Limb (tissue), 2 donors: ENCODE results near the gene GALNT9.
"Not testable (repeated sequence)": the region's sequence is repeated elsewhere in the genome, so short reads cannot be mapped to it uniquely, and the experiment has no call there.

Experiments
- DNase-seq, 2 donors: peaks; one replicate each; pipeline ENCODE4 v3.0.0-alpha.2; 2016; ENCODE audit errors: extremely low spot score in 2 of 2

Gene GALNT9

DNA sequence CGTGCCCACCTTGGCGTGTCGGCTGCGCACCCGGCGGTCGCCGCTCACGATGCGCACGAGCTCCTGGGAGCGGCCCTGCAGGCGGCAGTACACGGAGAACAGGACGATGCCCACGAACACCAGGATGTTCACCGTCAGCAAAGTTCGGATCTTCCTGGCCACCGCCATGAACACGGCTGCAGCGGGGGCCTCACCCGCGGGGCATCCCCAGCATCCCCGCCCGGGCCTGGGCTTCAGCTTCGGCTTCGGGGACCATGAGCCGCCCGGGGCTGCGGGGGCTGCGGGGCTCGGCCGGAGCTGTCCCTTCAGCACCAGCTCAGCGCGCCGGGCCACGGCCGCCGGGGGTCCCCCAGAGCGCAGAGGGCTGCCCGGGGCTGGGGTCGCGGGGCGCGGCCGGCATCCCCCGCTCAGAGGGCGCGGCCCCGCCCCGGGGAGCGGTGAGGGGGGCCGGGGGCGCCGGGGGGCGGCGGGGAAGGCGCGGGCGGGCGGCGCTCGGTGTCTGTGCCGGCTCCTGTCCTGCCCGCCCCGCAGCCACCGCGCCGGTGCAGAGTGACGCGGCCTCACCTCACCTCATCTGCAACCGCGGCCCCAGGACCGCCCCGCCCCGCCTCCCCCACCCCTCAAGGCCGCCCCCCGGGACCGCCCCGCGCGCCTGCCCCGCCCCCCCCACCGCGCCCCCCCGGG, at the start of gene GALNT9:
Gene GALNT9 (minus strand): TSS at position 554 of the 684 bp plus-strand sequence. CDS start 386 bp downstream, at position 168.
- DNase-seq = peak in 1 of 2 donors; percentile 78

DNA sequence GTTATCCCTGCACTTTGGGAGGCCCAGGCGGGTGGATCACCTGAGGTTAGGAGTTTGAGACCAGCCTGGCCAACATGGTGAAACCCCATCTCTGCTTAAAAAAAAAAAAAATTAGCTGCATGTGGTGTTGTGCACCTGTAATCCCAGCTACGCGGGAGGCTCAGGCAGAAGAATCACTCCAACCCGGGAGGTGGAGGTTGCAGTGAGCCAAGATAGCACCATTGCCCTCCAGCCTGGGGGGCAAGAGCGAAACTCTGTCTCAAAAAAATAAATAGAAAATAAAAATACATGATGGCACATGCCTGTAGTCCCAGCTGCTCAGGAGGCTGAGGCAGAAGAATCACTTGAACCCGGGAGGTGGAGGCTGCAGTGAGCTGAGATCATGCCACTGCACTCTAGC, 49.7 kb upstream of the GALNT9 start:
- DNase-seq = not testable (repeated sequence)

- no peak for DNase-seq
Measured at GRCh38 chr12:132377147-132377546, 47.8 kb upstream of the GALNT9 start.

GRCh38 chr12:132376464-132376830, 47.1 kb upstream of the GALNT9 start:
- no peak for DNase-seq

- no peak for DNase-seq
Measured at GRCh38 chr12:132375747-132376463, 46.5 kb upstream of the GALNT9 start.

GRCh38 chr12:132374612-132375445, 45.4 kb upstream of the GALNT9 start:
- DNase-seq = no peak

GRCh38 chr12:132373901-132374611, 44.7 kb upstream of the GALNT9 start:
- DNase-seq = no peak

- DNase-seq = no peak
Measured at GRCh38 chr12:132367852-132368251, 38.5 kb upstream of the GALNT9 start.

DNA sequence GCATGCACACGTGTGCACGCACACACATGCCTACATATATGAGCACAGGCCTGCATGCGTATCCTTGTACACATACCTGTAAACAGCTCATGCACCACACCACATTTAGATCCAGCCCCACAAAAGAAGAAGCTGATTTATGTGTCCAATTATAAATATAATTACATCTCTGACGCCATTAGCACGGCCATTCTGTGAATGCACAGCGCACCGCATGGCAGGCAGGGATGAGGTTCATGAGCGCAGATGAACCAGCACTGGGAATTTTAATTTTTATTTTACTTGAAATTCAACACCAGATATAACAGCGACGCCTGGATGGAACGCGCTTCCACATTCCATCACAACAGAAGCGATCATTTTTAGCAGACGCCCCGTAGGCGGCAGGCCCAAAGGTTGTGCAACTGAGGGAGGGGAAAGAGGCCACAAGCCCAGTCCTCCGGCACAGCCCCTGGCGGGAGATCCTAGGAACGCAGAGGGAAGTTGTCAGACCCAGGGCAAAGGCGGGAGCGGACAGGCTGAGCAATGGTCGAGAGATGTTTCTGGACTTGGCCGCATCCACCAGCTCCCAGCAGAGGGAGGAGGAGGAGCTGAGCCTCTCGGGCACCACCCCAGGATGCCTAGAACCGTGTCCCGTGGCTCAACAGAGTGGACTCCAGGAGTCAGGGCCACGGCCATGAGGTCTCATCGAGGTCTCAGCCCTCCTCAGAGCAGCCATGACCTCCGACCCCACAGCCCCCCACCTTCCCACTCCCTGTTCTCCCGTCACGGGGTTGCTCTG, 37.9 kb upstream of the GALNT9 start:
- DNase-seq = no peak

DNA sequence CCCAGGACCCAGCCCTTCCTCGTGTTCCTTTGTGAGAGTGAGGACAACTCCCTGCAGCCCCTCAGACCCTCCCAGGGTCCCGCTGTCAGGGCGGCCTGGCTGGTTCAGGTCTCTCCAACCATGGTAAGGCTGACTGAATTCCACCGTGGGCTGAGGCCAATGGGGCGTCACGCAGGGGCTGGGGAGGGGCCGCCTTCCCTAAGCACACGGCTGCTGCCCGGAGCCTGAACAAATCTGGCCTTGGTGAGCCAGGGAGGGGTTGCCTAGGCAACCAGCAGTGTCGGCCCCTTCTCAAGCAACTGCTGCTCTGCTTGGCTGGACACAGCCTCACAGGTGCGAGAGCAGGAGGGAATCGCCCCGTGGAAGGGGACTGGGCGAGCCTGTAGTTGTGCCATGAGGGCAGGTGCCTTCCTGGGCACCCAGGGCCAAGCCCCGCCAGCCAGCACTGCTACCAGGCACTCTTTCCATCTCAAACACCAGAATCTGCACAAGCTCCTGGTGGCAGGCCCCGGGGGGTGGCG, 37.0 kb upstream of the GALNT9 start:
- no peak for DNase-seq

DNA sequence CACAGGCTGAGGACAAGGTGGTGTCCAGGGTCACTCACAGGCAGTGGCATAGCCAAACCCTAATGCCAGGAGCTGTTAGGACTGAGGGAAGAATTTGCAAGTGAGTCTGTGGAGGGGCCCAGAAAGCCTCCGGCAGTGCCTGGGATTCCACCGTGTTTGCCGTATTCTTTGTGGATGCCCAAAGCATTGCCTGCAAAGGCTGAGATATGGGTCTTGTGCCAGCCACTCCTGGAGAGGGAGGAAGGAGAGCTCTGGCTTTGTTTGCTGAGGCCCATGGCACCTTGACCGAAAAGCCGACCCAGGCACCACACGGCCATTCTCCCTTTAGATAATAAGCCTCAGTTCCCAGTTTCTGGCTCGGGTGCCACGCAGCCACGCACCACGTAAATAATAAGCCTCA, 35.8 kb upstream of the GALNT9 start:
- no peak for DNase-seq

GRCh38 chr12:132364348-132364902, 35.0 kb upstream of the GALNT9 start:
- DNase-seq = no peak

GRCh38 chr12:132363661-132364347, 34.4 kb upstream of the GALNT9 start:
- no peak for DNase-seq

- no peak for DNase-seq
Measured at GRCh38 chr12:132362996-132363660, 33.7 kb upstream of the GALNT9 start.

GRCh38 chr12:132360906-132361777, 31.8 kb upstream of the GALNT9 start:
- no peak for DNase-seq

- no peak for DNase-seq
Measured at GRCh38 chr12:132360410-132360809, 31.0 kb upstream of the GALNT9 start.

- no peak for DNase-seq
Measured at GRCh38 chr12:132359971-132360370, 30.6 kb upstream of the GALNT9 start.

GRCh38 chr12:132359551-132359950, 30.2 kb upstream of the GALNT9 start:
- no peak for DNase-seq
